H9 (cell line): ENCODE results near the gene XPA. TPM values are rescaled to one million over a fixed set of nuclear protein-coding genes. Genes with fewer than 3 reads are reported as not detected.
A peak's percentile ranks its signal among the peaks of the same experiment; 100 is the strongest.

Source experiments
- DNase-seq: peaks from one replicate; pipeline ENCODE4 v3.0.0-alpha.2; 2017
- H2AFZ ChIP-seq: one replicate; pipeline ENCODE4 v1.6.1; 2013; ENCODE audit warnings: mild to moderate bottlenecking, low read length, control low read depth, moderate library complexity
- H2AK5ac ChIP-seq: 2 replicates; pipeline ENCODE4 v1.6.1; 2013; ENCODE audit warnings: low read length, control low read depth, mixed read lengths; ENCODE audit not compliant: insufficient read length
- H2BK120ac ChIP-seq: one replicate; pipeline ENCODE4 v1.6.1; 2013; ENCODE audit warnings: low read depth, mild to moderate bottlenecking, low read length, control low read depth, inconsistent platforms; ENCODE audit not compliant: poor library complexity, severe bottlenecking
- H2BK12ac ChIP-seq: 2 replicates; pipeline ENCODE4 v1.6.1; 2013; ENCODE audit warnings: low read length, control low read depth, mixed read lengths, low read depth; ENCODE audit not compliant: insufficient read length
- H2BK15ac ChIP-seq: 2 replicates; pipeline ENCODE4 v1.6.1; 2013; ENCODE audit warnings: low read depth, low read length, control low read depth
- H2BK20ac ChIP-seq: one replicate; pipeline ENCODE4 v1.6.1; 2013; ENCODE audit warnings: low read depth, mild to moderate bottlenecking, low read length, control low read depth, inconsistent platforms; ENCODE audit not compliant: poor library complexity, severe bottlenecking
- H2BK5ac ChIP-seq: 2 replicates; pipeline ENCODE4 v1.6.1; 2013; ENCODE audit warnings: low read length, control low read depth, mixed read lengths; ENCODE audit not compliant: insufficient read length
- H3K14ac ChIP-seq: 2 replicates; pipeline ENCODE4 v1.6.1; 2013; ENCODE audit warnings: low read length, control low read depth; ENCODE audit not compliant: insufficient read depth
- H3K18ac ChIP-seq: 2 replicates; pipeline ENCODE4 v1.6.1; 2013; ENCODE audit warnings: low read depth, mild to moderate bottlenecking, mixed read lengths, low read length, control low read depth; ENCODE audit not compliant: insufficient read length
- H3K23ac ChIP-seq: 2 replicates; pipeline ENCODE4 v1.6.1; 2013; ENCODE audit warnings: low read length, control low read depth, mixed read lengths, low read depth; ENCODE audit not compliant: insufficient read length
- H3K23me2 ChIP-seq: 2 replicates; pipeline ENCODE4 v1.6.1; 2013; ENCODE audit warnings: low read depth, mild to moderate bottlenecking, mixed read lengths, low read length, control low read depth; ENCODE audit not compliant: insufficient read length, poor library complexity, severe bottlenecking
- H3K27ac ChIP-seq: 2 replicates; pipeline ENCODE4 v1.5.1; 2013; ENCODE audit warnings: low read length, control low read depth, mixed read lengths, low read depth; ENCODE audit not compliant: insufficient read length
- H3K27me3 ChIP-seq: 2 replicates; pipeline ENCODE4 v1.6.1; 2013; ENCODE audit warnings: low read length, control low read depth, inconsistent platforms; ENCODE audit not compliant: insufficient read depth
- H3K4ac ChIP-seq: 2 replicates; pipeline ENCODE4 v1.6.1; 2013; ENCODE audit warnings: low read depth, mild to moderate bottlenecking, control low read depth, inconsistent platforms, low read length, moderate library complexity
- H3K4me1 ChIP-seq: 2 replicates; pipeline ENCODE4 v1.6.1; 2013; ENCODE audit warnings: low read length, control low read depth, inconsistent platforms; ENCODE audit not compliant: insufficient read depth
- H3K4me2 ChIP-seq: 2 replicates; pipeline ENCODE4 v1.6.1; 2013; ENCODE audit warnings: low read length, control low read depth, mixed read lengths; ENCODE audit not compliant: insufficient read length, insufficient read depth
- H3K56ac ChIP-seq: 2 replicates; pipeline ENCODE4 v1.6.1; 2013; ENCODE audit warnings: low read depth, mild to moderate bottlenecking, mixed read lengths, low read length, control low read depth; ENCODE audit not compliant: insufficient read length
- H3K79me1 ChIP-seq: 2 replicates; pipeline ENCODE4 v1.6.1; 2013; ENCODE audit warnings: low read depth, mild to moderate bottlenecking, moderate library complexity, low read length, control low read depth, inconsistent platforms; ENCODE audit not compliant: insufficient read depth, poor library complexity, severe bottlenecking
- H3K79me2 ChIP-seq: 2 replicates; pipeline ENCODE4 v1.6.1; 2013; ENCODE audit warnings: low read length, control low read depth, inconsistent platforms; ENCODE audit not compliant: insufficient read depth
- H3K9ac ChIP-seq: 2 replicates; pipeline ENCODE4 v1.6.1; 2013; ENCODE audit warnings: low read length, control low read depth, mixed read lengths; ENCODE audit not compliant: insufficient read length; ENCODE audit errors: extremely low read depth
- H3K9me3 ChIP-seq: one replicate; pipeline ENCODE4 v1.6.1; 2013; ENCODE audit warnings: low read depth, low read length, inconsistent platforms; ENCODE audit not compliant: control insufficient read depth
- H3T11ph ChIP-seq: one replicate; pipeline ENCODE4 v1.6.1; 2013; ENCODE audit warnings: mild to moderate bottlenecking, low read length, control low read depth, inconsistent platforms
- H4K20me1 ChIP-seq: one replicate; pipeline ENCODE4 v1.6.1; 2013; ENCODE audit not compliant: control insufficient read depth, insufficient read length, insufficient read depth
- H4K5ac ChIP-seq: 2 replicates; pipeline ENCODE4 v1.6.1; 2013; ENCODE audit warnings: low read depth, mild to moderate bottlenecking, mixed read lengths, low read length, control low read depth; ENCODE audit not compliant: insufficient read length
- H4K8ac ChIP-seq: replicated peaks from 2 replicates; pipeline ENCODE4 v1.6.1; 2013; ENCODE audit warnings: low read length, control low read depth, mixed read lengths, low read depth; ENCODE audit not compliant: insufficient read length
- H4K91ac ChIP-seq: 2 replicates; pipeline ENCODE4 v1.6.1; 2013; ENCODE audit warnings: low read depth, mild to moderate bottlenecking, moderate library complexity, mixed read lengths, low read length, control low read depth; ENCODE audit not compliant: insufficient read length
- H3K27ac Mint-ChIP-seq, 3 experiments: 2 replicates in 2 of 3; 3 replicates in 1 of 3; pipeline ENCODE4 v1.8.0; 2020 to 2021; ENCODE audit warnings: mixed read lengths in 3 of 3, mild to moderate bottlenecking in 1 of 3, moderate library complexity in 1 of 3
- H3K27me3 Mint-ChIP-seq: 2 replicates; pipeline ENCODE4 v1.8.0; 2021; ENCODE audit warnings: low read depth, mild to moderate bottlenecking, moderate library complexity, mixed read lengths
- H3K36me3 Mint-ChIP-seq, 3 experiments: 2 replicates in 2 of 3; 3 replicates in 1 of 3; pipeline ENCODE4 v1.8.0; 2020 to 2021; ENCODE audit warnings: low read depth in 3 of 3, mixed read lengths in 3 of 3; ENCODE audit not compliant: insufficient read depth in 1 of 3
- H3K4me1 Mint-ChIP-seq, 2 experiments: 2 replicates each; pipeline ENCODE4 v1.8.0; 2020; ENCODE audit warnings: mixed read lengths in 2 of 2
- H3K4me3 Mint-ChIP-seq, 2 experiments: 2 replicates in 1 of 2; 3 replicates in 1 of 2; pipeline ENCODE4 v1.8.0; 2020 to 2021; ENCODE audit warnings: mild to moderate bottlenecking in 2 of 2, mixed read lengths in 2 of 2, moderate library complexity in 1 of 2
- H3K9me3 Mint-ChIP-seq, 2 experiments: 2 replicates in 1 of 2; 3 replicates in 1 of 2; pipeline ENCODE4 v1.8.0; 2020; ENCODE audit warnings: mild to moderate bottlenecking in 2 of 2, mixed read lengths in 2 of 2, moderate library complexity in 1 of 2
- total RNA-seq: library from RNA; stranded (reverse); gene quantifications from 2 replicates; pipeline ENCODE4 v1.2.1, GENCODE V29; 2021
- TF ChIP-seq, protein P1 (sequence below): fragments of 200-600 bp; sonication (generic); conservative IDR thresholded peaks from 3 replicates; pipeline ENCODE4 v1.8.0; 2021; ENCODE audit warnings: antibody characterized with exemption, mild to moderate bottlenecking

XPA gene
- total RNA-seq, 1 experiment from 2014 or later: 6.6 TPM

DNA sequence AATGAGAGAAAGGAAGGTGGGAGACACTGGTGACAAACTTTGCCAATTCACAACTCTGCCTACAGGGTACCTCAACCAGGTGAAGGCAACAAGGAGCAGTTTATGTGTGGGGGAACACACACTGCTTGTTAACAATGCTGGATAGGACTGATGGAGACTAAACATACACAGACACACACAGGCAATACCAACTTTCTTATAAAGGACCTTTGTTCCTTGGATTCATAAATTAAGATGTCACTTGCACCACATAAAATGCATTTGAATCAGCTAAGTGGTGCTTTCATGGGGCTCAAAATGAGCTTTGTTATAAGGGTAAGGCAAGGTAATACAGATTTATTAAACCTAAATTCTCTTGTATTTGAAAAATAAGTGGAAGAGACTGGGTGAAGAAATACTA, 68.0 kb downstream of the XPA start:
- no peak overlapping the region for H3K4me2 ChIP-seq
- no peak for DNase-seq

More for the DNA sequence above, 68.0 kb downstream of the XPA start:
- no peak overlapping the region for H3K14ac ChIP-seq
- H3K23me2 ChIP-seq: peaks cover 7% of the 10 kb centered on the region
- H3K79me1 ChIP-seq: peaks cover 8% of the 10 kb centered on the region
- peaks cover 16% of the 10 kb centered on the region; the same call in 1 of the 2 replicates for H3K79me2 ChIP-seq
- Mint-ChIP-seq H3K36me3 (peaks cover 10 to 29% (median 17%) of the 10 kb centered on the region in 3 experiments), H3K4me3 (no peak overlapping the region; a peak in 1 of 5 replicates), H3K27ac (peak overlapping the region; percentile 48 to 93 (median 79); a peak in 3 of 7 replicates), H3K4me1 (peaks cover 13 to 22% of the 10 kb centered on the region in 2 experiments), H3K9me3 (no peaks in the 10 kb centered on the region), H3K27me3 (no peaks in the 10 kb centered on the region)
- H2BK15ac ChIP-seq: no peak overlapping the region
- no peak overlapping the region for H3T11ph ChIP-seq
- no peak overlapping the region for H3K4ac ChIP-seq
- H3K9me3 ChIP-seq: no peaks in the 10 kb centered on the region
- no peak overlapping the region for H3K18ac ChIP-seq
- H3K27me3 ChIP-seq: no peaks in the 10 kb centered on the region
- H2BK20ac ChIP-seq: no peak overlapping the region
- no peak overlapping the region for H3K56ac ChIP-seq
- no peaks in the 10 kb centered on the region for H4K20me1 ChIP-seq
- no peak overlapping the region for H3K23ac ChIP-seq
- no peak overlapping the region for H2BK5ac ChIP-seq
- no peak overlapping the region for H2AK5ac ChIP-seq
- no peak overlapping the region for H3K27ac ChIP-seq
- H2AFZ ChIP-seq: no peak overlapping the region
- TF ChIP-seq, protein P1, sequence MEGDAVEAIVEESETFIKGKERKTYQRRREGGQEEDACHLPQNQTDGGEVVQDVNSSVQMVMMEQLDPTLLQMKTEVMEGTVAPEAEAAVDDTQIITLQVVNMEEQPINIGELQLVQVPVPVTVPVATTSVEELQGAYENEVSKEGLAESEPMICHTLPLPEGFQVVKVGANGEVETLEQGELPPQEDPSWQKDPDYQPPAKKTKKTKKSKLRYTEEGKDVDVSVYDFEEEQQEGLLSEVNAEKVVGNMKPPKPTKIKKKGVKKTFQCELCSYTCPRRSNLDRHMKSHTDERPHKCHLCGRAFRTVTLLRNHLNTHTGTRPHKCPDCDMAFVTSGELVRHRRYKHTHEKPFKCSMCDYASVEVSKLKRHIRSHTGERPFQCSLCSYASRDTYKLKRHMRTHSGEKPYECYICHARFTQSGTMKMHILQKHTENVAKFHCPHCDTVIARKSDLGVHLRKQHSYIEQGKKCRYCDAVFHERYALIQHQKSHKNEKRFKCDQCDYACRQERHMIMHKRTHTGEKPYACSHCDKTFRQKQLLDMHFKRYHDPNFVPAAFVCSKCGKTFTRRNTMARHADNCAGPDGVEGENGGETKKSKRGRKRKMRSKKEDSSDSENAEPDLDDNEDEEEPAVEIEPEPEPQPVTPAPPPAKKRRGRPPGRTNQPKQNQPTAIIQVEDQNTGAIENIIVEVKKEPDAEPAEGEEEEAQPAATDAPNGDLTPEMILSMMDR: peak; percentile 21; the same call in 1 of the 3 replicates
- no peak overlapping the region for H2BK120ac ChIP-seq
- H3K4me1 ChIP-seq: 0 out of 2 replicates have a peak, but pooled peaks cover 6% of the 10 kb centered on the region
- no peak overlapping the region for H4K91ac ChIP-seq
- H2BK12ac ChIP-seq: no peak overlapping the region
- H4K5ac ChIP-seq: no peak overlapping the region
- no peak overlapping the region for H4K8ac ChIP-seq
- H3K9ac ChIP-seq: no peak overlapping the region
